SK-N-SH (cell line): ENCODE measurements around the gene HEG1.

Experiments used
- JUND ChIP-seq: IDR thresholded peaks from 2 replicates; pipeline ENCODE4 v1.4.0; 2012
- SIN3A ChIP-seq: IDR thresholded peaks from 2 replicates; pipeline ENCODE4 v1.6.1; 2012; ENCODE audit warnings: low read depth, mild to moderate bottlenecking, low read length, moderate library complexity, borderline replicate concordance

GRCh38 chr3:125048282-125048681, 7.5 kb downstream of the HEG1 start:
- no peak for TF ChIP-seq SIN3A
- no peak for TF ChIP-seq JUND
